Choroid plexus epithelial cell (primary cell): ENCODE results near the gene SERTAD3.

Experiments used
- DNase-seq: peaks from one replicate; pipeline ENCODE4 v3.0.0-alpha.2; 2010; ENCODE audit warnings: low read depth
- H3K4me3 ChIP-seq: 2 replicates; pipeline ENCODE4 v1.5.1; 2011; ENCODE audit warnings: low read depth, mild to moderate bottlenecking, control low read depth, low read length, moderate library complexity
- CTCF ChIP-seq: conservative IDR thresholded peaks from 2 replicates; pipeline ENCODE4 v1.5.1; 2011; ENCODE audit warnings: low read depth, mild to moderate bottlenecking, control low read depth, inconsistent platforms, low read length, moderate library complexity

SERTAD3 gene

DNA sequence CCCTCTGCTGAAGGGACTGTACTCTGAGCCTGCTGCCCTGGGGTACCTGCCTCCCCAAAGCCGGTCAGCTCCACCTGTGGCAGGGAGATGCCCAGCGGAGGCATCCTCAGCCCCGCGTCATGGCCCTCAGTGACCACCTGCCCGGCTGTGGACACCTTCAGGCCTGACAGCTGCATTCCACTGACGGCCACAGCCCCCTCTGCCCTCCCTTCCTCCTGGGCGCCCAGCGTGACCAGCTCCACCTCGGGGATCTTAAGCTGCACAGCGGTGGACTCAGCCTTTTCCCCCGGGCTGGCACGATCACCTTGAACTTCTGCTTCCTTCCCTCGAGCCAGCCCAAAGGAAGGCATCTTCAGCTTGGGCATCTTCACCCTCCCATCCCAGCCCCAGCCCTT is 49.3 kb downstream of the SERTAD3 start:
- TF ChIP-seq CTCF = no peak
- no peak for DNase-seq
- H3K4me3 ChIP-seq = no peak overlapping the region

- no peak for TF ChIP-seq CTCF
- no peak overlapping the region for H3K4me3 ChIP-seq
- no peak for DNase-seq
These were observed 50.0 kb downstream of the SERTAD3 start for GRCh38 chr19:40393894-40394815.

DNA sequence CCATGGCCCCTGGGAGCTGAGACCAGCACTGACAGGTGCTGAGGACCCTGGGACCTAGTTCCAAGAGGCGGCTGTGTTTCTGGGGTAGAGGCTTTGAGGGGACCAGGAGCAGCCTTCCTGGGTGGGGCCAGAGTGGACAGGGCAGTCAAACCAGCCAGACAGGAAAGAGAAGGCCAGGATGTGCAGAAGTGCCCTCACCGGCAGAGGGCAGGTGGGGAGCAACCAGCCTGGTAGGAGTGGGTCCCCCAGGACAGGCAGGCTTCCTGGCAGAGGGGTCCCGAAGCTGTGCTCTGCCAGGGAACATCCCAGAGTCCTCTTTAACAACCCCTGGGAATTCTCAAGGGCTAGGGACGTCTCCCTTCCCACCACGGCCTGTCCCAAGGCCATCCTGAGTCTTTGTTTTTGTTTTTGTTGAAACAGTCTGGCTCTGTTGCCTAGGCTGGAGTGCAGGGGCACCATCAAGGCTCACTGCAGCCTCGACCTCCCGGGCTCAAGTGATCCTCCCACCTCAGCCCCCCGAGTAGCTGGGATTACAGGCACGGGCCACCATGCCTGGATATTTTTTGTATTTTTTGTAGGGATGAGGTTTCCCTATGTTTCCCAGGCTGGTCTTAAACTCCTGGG is 51.1 kb downstream of the SERTAD3 start:
- H3K4me3 ChIP-seq = no peak overlapping the region
- DNase-seq = peak; percentile 14
- peak; percentile 37 for TF ChIP-seq CTCF

DNA sequence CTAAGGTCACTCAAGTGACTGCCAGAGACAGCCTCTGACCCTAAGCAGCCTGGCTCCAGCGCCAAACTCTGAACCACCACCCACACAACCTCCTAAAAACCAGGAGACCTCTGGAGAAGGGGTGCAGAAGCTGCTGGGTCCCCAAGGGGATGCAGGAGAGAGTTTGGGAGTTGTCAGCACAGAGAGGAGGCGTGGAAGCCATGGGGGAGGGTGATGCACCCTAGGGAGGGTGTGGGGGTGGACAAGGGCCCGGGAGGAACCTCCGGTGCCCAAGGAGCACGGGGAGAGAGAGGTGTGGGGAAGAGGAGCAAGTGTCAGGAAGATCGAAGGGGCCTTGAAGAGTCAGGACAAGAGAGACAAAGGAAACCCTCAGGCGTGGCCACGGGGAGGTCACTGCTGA is 52.0 kb downstream of the SERTAD3 start:
- no peak overlapping the region for H3K4me3 ChIP-seq
- DNase-seq = no peak
- no peak for TF ChIP-seq CTCF
